ENCODE results near the gene EGFL7. TPM values are rescaled to one million over a fixed set of nuclear protein-coding genes. Genes with fewer than 3 reads are reported as not detected.
A peak's percentile ranks its signal among the peaks of the same experiment; 100 is the strongest.

The EGFL7 gene
- total RNA-seq, 1 donor from 2014 or later: 7.0 TPM

DNA sequence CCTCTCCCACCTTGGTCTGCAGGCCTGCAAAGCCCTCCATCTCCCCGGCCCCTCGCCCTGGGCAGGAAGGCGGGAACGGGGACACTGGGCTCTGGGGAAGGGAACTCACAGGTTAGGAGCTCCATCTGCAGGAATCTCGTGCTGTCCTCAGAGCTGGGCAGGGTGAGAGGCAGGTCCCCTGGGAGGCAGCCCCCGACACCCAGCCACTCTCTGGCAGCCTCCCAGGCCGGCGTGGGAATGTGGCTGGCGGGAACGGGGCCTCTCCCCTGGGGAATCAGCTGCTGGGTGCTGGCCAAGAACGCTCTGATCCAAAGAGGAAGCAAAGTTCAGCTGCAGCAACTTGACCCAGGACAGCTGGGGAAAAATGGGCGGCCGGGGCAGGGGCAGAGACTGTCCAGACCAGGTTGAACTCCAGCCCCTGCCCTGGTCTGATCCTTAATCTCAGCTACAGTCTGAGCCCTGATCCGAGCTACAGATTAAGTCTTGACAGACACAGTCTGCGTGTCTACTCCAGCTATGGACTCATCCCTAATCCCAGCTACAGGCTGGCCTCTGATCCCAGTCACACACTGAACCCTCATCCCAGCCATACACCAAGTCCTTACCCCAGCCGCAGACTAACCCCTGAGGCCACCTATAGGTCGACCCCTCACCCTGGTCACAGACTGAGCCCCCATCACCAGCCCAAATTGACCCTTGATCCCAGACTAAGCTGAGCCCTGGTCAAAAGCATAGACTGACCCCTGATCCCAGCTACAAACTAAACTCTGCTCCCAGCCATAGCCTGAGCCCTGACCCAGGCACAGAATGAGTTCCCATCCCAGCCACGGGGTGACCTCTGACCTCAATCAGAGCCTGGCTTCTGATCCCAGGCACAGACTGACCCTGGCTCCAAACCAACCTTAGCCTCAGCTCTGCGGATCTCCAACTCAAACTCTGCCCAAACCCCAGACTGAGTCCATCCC, 37.3 kb upstream of the EGFL7 start:
- peak overlapping the region; percentile 18 for H3K27ac Mint-ChIP-seq (ENCODE audit: unreplicated experiment)
- DNase-seq (ENCODE audit: low spot score): no peak
- no peaks in the 10 kb centered on the region for H3K27me3 Mint-ChIP-seq (ENCODE audit: low read depth)
- peaks cover 13% of the 10 kb centered on the region for H3K4me1 Mint-ChIP-seq (ENCODE audit: low read depth)
- no peaks in the 10 kb centered on the region for H3K9me3 Mint-ChIP-seq (ENCODE audit: low read depth)
- TF ChIP-seq CTCF (IDR thresholded peaks at IDR 0.05): peak; percentile 84
- H3K4me3 Mint-ChIP-seq (ENCODE audit: unreplicated experiment): no peak overlapping the region
- no peaks in the 10 kb centered on the region for H3K36me3 Mint-ChIP-seq (ENCODE audit: low read depth)

DNA sequence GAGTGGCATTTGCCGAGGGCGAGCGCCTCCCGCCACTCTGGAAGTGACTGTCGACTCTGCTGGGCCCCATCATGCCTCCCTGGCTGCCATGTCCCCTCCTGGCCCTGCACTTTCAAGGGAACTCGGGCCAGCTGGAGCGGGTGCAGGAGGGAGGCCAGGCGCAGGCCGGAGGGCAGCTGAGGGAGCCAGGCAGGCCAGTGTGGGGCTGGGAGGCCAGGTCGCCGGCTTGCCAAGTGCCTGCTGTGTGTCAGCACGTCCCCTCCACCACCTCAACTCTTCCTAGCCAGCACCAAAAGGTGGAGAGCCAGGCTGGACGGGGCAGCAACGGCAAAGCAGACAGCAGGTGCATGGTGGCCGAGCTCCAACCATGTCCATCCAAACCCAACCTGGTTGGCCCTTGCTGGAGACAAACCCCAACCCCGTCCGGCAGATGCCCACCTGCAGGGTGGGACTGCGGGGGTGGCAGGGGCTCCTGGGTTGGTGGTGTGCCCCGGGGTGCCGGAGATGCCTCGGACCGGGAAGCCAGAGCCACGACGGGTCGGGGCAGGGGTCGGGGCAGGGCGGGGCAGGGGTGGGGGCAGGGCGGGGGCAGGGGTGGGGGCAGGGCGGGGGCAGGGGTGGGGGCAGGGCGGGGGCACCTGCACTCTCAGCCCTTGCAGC, 36.5 kb upstream of the EGFL7 start:
- H3K4me3 Mint-ChIP-seq (ENCODE audit: unreplicated experiment): no peak overlapping the region
- DNase-seq (ENCODE audit: low spot score): no peak
- no peaks in the 10 kb centered on the region for H3K36me3 Mint-ChIP-seq (ENCODE audit: low read depth)
- H3K27me3 Mint-ChIP-seq (ENCODE audit: low read depth): no peaks in the 10 kb centered on the region
- no peak for TF ChIP-seq CTCF (IDR thresholded peaks at IDR 0.05)
- peak overlapping the region; percentile 18 for H3K27ac Mint-ChIP-seq (ENCODE audit: unreplicated experiment)
- H3K9me3 Mint-ChIP-seq (ENCODE audit: low read depth): no peaks in the 10 kb centered on the region
- peaks cover 13% of the 10 kb centered on the region for H3K4me1 Mint-ChIP-seq (ENCODE audit: low read depth)

DNA sequence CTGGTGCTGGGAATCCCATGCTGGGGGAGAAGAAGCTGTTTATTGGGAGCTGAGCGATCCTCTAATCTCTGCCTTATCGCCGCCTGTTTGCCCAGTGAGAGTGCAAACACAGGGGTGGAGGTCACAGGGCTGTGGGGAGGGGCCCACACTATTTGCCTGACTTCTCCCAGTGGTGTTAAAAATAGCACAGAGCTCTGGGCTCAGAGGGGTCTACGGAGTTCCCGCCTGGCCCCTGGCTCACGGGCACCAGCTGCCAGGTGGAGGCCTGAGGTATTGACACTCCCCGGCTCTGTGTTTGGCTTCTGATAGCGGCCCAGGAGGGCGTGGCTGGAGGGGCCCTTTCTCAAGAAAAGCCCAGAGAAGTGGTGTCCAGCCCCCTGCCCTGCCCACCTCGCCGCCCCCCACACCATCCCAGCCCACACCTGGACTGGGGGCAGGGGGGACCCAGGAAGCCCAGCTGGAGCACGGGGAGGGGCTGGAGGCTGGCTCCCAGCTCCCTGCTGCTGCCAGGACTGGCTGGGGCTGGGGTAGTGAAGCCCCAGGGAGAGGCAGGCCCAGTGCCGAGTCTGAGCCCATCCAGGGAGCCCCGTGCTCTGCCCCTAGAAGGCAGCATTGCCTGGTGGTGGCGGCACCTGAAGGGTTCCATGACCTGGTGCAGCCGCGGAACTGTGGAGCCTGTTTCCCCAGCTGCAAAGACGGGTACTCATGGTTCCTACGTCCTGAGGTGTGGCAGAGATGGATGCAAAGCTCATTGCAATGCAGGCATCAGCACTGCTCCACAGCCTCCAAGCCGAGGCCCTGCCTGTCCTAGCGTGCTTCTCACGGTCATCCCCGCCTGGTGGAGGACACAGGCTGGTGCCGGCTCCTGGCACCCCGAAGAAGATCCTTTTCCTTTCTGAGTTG, 35.7 kb upstream of the EGFL7 start:
- TF ChIP-seq CTCF (IDR thresholded peaks at IDR 0.05): no peak
- H3K4me1 Mint-ChIP-seq (ENCODE audit: low read depth): peaks cover 13% of the 10 kb centered on the region
- no peak for DNase-seq (ENCODE audit: low spot score)
- H3K4me3 Mint-ChIP-seq (ENCODE audit: unreplicated experiment): no peak overlapping the region
- no peaks in the 10 kb centered on the region for H3K9me3 Mint-ChIP-seq (ENCODE audit: low read depth)
- H3K27me3 Mint-ChIP-seq (ENCODE audit: low read depth): no peaks in the 10 kb centered on the region
- H3K27ac Mint-ChIP-seq (ENCODE audit: unreplicated experiment): no peak overlapping the region
- H3K36me3 Mint-ChIP-seq (ENCODE audit: low read depth): no peaks in the 10 kb centered on the region

- Mint-ChIP-seq H3K27me3 (ENCODE audit: low read depth) (no peaks in the 10 kb centered on the region), H3K36me3 (ENCODE audit: low read depth) (no peaks in the 10 kb centered on the region), H3K27ac (ENCODE audit: unreplicated experiment) (no peak overlapping the region), H3K9me3 (ENCODE audit: low read depth) (no peaks in the 10 kb centered on the region), H3K4me1 (ENCODE audit: low read depth) (peaks cover 13% of the 10 kb centered on the region), H3K4me3 (ENCODE audit: unreplicated experiment) (no peak overlapping the region)
- no peak for TF ChIP-seq CTCF (IDR thresholded peaks at IDR 0.05)
- no peak for DNase-seq (ENCODE audit: low spot score)
Measured at GRCh38 chr9:136627703-136628102, 35.0 kb upstream of the EGFL7 start.

- no peaks in the 10 kb centered on the region for H3K9me3 Mint-ChIP-seq (ENCODE audit: low read depth)
- H3K27ac Mint-ChIP-seq (ENCODE audit: unreplicated experiment): peak overlapping the region; percentile 27
- no peaks in the 10 kb centered on the region for H3K36me3 Mint-ChIP-seq (ENCODE audit: low read depth)
- no peak overlapping the region for H3K4me3 Mint-ChIP-seq (ENCODE audit: unreplicated experiment)
- DNase-seq (ENCODE audit: low spot score): peak; percentile 84
- no peaks in the 10 kb centered on the region for H3K27me3 Mint-ChIP-seq (ENCODE audit: low read depth)
- peaks cover 13% of the 10 kb centered on the region for H3K4me1 Mint-ChIP-seq (ENCODE audit: low read depth)
- TF ChIP-seq CTCF (IDR thresholded peaks at IDR 0.05): no peak
Measured at GRCh38 chr9:136628268-136628667, 34.4 kb upstream of the EGFL7 start.
